ENCODE data around the gene MS4A4A. TPM values are rescaled to one million over a fixed set of nuclear protein-coding genes. Genes with fewer than 3 reads are reported as not detected.

The MS4A4A gene
- total RNA-seq, 2 donors from 2014 or later = not detected

DNA sequence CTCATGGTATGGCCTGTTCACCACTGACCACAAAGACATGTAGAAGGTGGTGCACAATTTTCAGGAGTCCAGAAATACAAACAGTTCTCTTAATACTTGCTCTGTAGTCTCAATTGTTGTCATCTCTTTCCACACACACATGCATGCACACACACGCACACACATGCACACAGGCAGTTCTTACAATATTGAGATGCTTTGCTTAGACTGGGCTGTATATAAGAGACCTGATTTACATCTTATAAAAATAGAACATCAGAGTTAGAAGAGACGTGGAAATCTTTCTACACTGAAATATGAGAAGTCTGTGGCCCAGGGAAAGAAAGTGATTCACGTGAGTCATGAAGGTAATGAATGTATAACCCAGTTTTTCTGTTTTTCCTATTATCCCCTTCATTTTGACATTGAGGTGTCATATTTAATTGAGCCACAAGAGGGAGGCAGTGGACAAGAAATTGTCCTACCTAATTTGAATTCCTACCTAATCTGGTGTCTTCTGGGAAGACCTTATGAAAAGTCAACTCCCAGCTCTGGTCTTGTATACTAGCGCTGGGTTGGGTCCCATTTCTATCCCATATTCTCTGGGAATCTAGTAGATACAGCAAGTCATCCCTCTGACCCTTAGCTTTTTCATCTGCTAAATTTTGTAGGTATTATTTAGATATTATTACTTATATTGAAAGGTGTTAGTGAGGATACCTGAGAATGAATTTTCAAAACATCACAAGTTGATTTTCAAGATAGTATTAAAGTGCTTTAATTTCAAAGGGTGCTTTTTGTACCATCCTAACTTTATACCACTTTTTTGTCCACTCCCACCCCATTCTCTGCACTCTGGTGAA lies 14.9 kb upstream of the MS4A4A start:
- Histone ChIP-seq H3K9me3 (ENCODE audit: control insufficient read depth, low read length) (peaks cover 20% of the 10 kb centered on the region), H3K9ac (ENCODE audit: extremely low read depth, low read length, poor library complexity, severe bottlenecking) (no peak overlapping the region), H3K4me3 (ENCODE audit: low read length) (no peak overlapping the region), H3K27ac (ENCODE audit: low read depth, low read length) (no peak overlapping the region), H3K27me3 (ENCODE audit: control insufficient read depth, insufficient read depth, low read length, poor library complexity, severe bottlenecking) (no peaks in the 10 kb centered on the region), H3K4me1 (ENCODE audit: control insufficient read depth, insufficient read depth, low read length) (no peaks in the 10 kb centered on the region), H3K36me3 (ENCODE audit: control insufficient read depth, insufficient read depth, low read length) (no peaks in the 10 kb centered on the region)
- Mint-ChIP-seq H3K27me3 (ENCODE audit: insufficient read depth) (no peaks in the 10 kb centered on the region), H3K36me3 (ENCODE audit: low read depth) (no peaks in the 10 kb centered on the region), H3K27ac (no peak overlapping the region), H3K4me1 (no peaks in the 10 kb centered on the region), H3K9me3 (peaks cover 8% of the 10 kb centered on the region), H3K4me3 (no peak overlapping the region)
- TF ChIP-seq CTCF (conservative IDR thresholded peaks at IDR 0.05) = peak; percentile 86
- WGBS, 2 experiments (ENCODE audit: insufficient coverage in 1 of 2, insufficient read length in 1 of 2) = 0 to 12% methylated on average over 1 to 3 of the region's 4 CpGs
- no peak for DNase-seq

GRCh38 chr11:60274416-60274815 lies 6.0 kb upstream of the MS4A4A start:
- Histone ChIP-seq H3K4me3 (ENCODE audit: low read length) (no peak overlapping the region), H3K9ac (ENCODE audit: extremely low read depth, low read length, poor library complexity, severe bottlenecking) (no peak overlapping the region), H3K27ac (ENCODE audit: low read depth, low read length) (no peak overlapping the region), H3K4me1 (ENCODE audit: control insufficient read depth, insufficient read depth, low read length) (peaks cover 4% of the 10 kb centered on the region), H3K9me3 (ENCODE audit: control insufficient read depth, low read length) (peaks cover 13% of the 10 kb centered on the region), H3K36me3 (ENCODE audit: control insufficient read depth, insufficient read depth, low read length) (no peaks in the 10 kb centered on the region), H3K27me3 (ENCODE audit: control insufficient read depth, insufficient read depth, low read length, poor library complexity, severe bottlenecking) (no peaks in the 10 kb centered on the region)
- Mint-ChIP-seq H3K4me3 (no peak overlapping the region), H3K36me3 (ENCODE audit: low read depth) (no peaks in the 10 kb centered on the region), H3K27me3 (ENCODE audit: insufficient read depth) (no peaks in the 10 kb centered on the region), H3K9me3 (peaks cover 2% of the 10 kb centered on the region), H3K4me1 (no peaks in the 10 kb centered on the region), H3K27ac (no peak overlapping the region)
- no peak for TF ChIP-seq CTCF (conservative IDR thresholded peaks at IDR 0.05)
- no peak for DNase-seq

GRCh38 chr11:60281485-60281884 lies 1.0 kb downstream of the MS4A4A start:
- no peak overlapping the region for H3K4me3 ChIP-seq (ENCODE audit: low read length)
- H3K36me3 ChIP-seq (ENCODE audit: control insufficient read depth, insufficient read depth, low read length) = no peaks in the 10 kb centered on the region
- no peak overlapping the region for H3K27ac Mint-ChIP-seq
- H3K27ac ChIP-seq (ENCODE audit: low read depth, low read length) = no peak overlapping the region
- no peaks in the 10 kb centered on the region for H3K36me3 Mint-ChIP-seq (ENCODE audit: low read depth)
- H3K4me1 ChIP-seq (ENCODE audit: control insufficient read depth, insufficient read depth, low read length) = no peaks in the 10 kb centered on the region
- WGBS, 2 experiments (ENCODE audit: insufficient coverage in 1 of 2, insufficient read length in 1 of 2) = 40 to 86% methylated on average over 1 to 2 of the region's 2 CpGs
- H3K9ac ChIP-seq (ENCODE audit: extremely low read depth, low read length, poor library complexity, severe bottlenecking) = no peak overlapping the region
- TF ChIP-seq CTCF (conservative IDR thresholded peaks at IDR 0.05) = no peak
- H3K27me3 Mint-ChIP-seq (ENCODE audit: insufficient read depth) = no peaks in the 10 kb centered on the region
- H3K27me3 ChIP-seq (ENCODE audit: control insufficient read depth, insufficient read depth, low read length, poor library complexity, severe bottlenecking) = no peaks in the 10 kb centered on the region
- H3K9me3 Mint-ChIP-seq = peaks cover 8% of the 10 kb centered on the region
- H3K9me3 ChIP-seq (ENCODE audit: control insufficient read depth, low read length) = no peaks in the 10 kb centered on the region
- H3K4me1 Mint-ChIP-seq = no peaks in the 10 kb centered on the region
- no peak for DNase-seq
- no peak overlapping the region for H3K4me3 Mint-ChIP-seq
